ENCODE results near the gene POLG.

The POLG gene

GRCh38 chr15:89334510-89335297 is at the start of gene POLG:
Gene POLG (minus strand): TSS chr15:89334824. CDS start chr15:89333754, 1,070 bp downstream.
- Histone ChIP-seq H3K27ac (ENCODE audit: low read length) (no peak within 1 kb of the TSS), H3K9ac (ENCODE audit: low read depth, low read length) (peak within 1 kb of the TSS; percentile 82), H3K9me3 (ENCODE audit: insufficient read depth, low read depth, low read length) (no peaks in the 10 kb centered on the region), H3K27me3 (ENCODE audit: insufficient read depth, low read length) (peaks cover 33% of the 10 kb centered on the region; the same call in 1 of the 2 replicates), H3K36me3 (ENCODE audit: insufficient read depth, low read depth, low read length) (peaks cover 35% of the 10 kb centered on the region), H3K4me3 (ENCODE audit: low read length) (peak within 1 kb of the TSS; percentile 75), H3K4me1 (ENCODE audit: insufficient read depth, low read length) (peaks cover 8% of the 10 kb centered on the region)

- no peaks in the 10 kb centered on the region for H3K9me3 ChIP-seq (ENCODE audit: insufficient read depth, low read depth, low read length)
- no peak overlapping the region for H3K9ac ChIP-seq (ENCODE audit: low read depth, low read length)
- no peaks in the 10 kb centered on the region for H3K36me3 ChIP-seq (ENCODE audit: insufficient read depth, low read depth, low read length)
- no peak overlapping the region for H3K27ac ChIP-seq (ENCODE audit: low read length)
- peaks cover 99% of the 10 kb centered on the region for H3K27me3 ChIP-seq (ENCODE audit: insufficient read depth, low read length)
- H3K4me1 ChIP-seq (ENCODE audit: insufficient read depth, low read length), result peaks cover 19% of the 10 kb centered on the region; the same call in 1 of the 2 replicates
- no peak overlapping the region for H3K4me3 ChIP-seq (ENCODE audit: low read length)
Measured at GRCh38 chr15:89384176-89384604, 49.6 kb upstream of the POLG start.

- H3K9me3 ChIP-seq (ENCODE audit: insufficient read depth, low read depth, low read length), result no peaks in the 10 kb centered on the region
- H3K27me3 ChIP-seq (ENCODE audit: insufficient read depth, low read length), result peaks cover 99% of the 10 kb centered on the region
- peaks cover 14% of the 10 kb centered on the region; the same call in 1 of the 2 replicates for H3K4me1 ChIP-seq (ENCODE audit: insufficient read depth, low read length)
- H3K9ac ChIP-seq (ENCODE audit: low read depth, low read length), result no peak overlapping the region
- no peaks in the 10 kb centered on the region for H3K36me3 ChIP-seq (ENCODE audit: insufficient read depth, low read depth, low read length)
- no peak overlapping the region for H3K4me3 ChIP-seq (ENCODE audit: low read length)
- H3K27ac ChIP-seq (ENCODE audit: low read length), result no peak overlapping the region
Measured at GRCh38 chr15:89383365-89384175, 48.9 kb upstream of the POLG start.

- Histone ChIP-seq H3K4me1 (ENCODE audit: insufficient read depth, low read length) (peaks cover 14% of the 10 kb centered on the region; the same call in 1 of the 2 replicates), H3K4me3 (ENCODE audit: low read length) (no peak overlapping the region), H3K27me3 (ENCODE audit: insufficient read depth, low read length) (peaks cover 99% of the 10 kb centered on the region), H3K9me3 (ENCODE audit: insufficient read depth, low read depth, low read length) (no peaks in the 10 kb centered on the region; the same call in 1 of the 2 replicates), H3K9ac (ENCODE audit: low read depth, low read length) (no peak overlapping the region), H3K27ac (ENCODE audit: low read length) (no peak overlapping the region), H3K36me3 (ENCODE audit: insufficient read depth, low read depth, low read length) (no peaks in the 10 kb centered on the region)
Measured at GRCh38 chr15:89381888-89382686, 47.5 kb upstream of the POLG start.

- Histone ChIP-seq H3K27ac (ENCODE audit: low read length) (no peak overlapping the region), H3K36me3 (ENCODE audit: insufficient read depth, low read depth, low read length) (no peaks in the 10 kb centered on the region), H3K27me3 (ENCODE audit: insufficient read depth, low read length) (peaks cover 100% of the 10 kb centered on the region), H3K4me3 (ENCODE audit: low read length) (no peak overlapping the region), H3K9me3 (ENCODE audit: insufficient read depth, low read depth, low read length) (no peaks in the 10 kb centered on the region; the same call in 1 of the 2 replicates), H3K4me1 (ENCODE audit: insufficient read depth, low read length) (peaks cover 14% of the 10 kb centered on the region; the same call in 1 of the 2 replicates), H3K9ac (ENCODE audit: low read depth, low read length) (no peak overlapping the region)
Measured at GRCh38 chr15:89381331-89381730, 46.7 kb upstream of the POLG start.

GRCh38 chr15:89379818-89380217 is 45.2 kb upstream of the POLG start:
- H3K4me3 ChIP-seq (ENCODE audit: low read length), result peak overlapping the region; percentile 14; the same call in 1 of the 2 replicates
- H3K36me3 ChIP-seq (ENCODE audit: insufficient read depth, low read depth, low read length), result no peaks in the 10 kb centered on the region
- H3K4me1 ChIP-seq (ENCODE audit: insufficient read depth, low read length), result peaks cover 17% of the 10 kb centered on the region; the same call in 1 of the 2 replicates
- H3K9ac ChIP-seq (ENCODE audit: low read depth, low read length), result no peak overlapping the region
- no peak overlapping the region for H3K27ac ChIP-seq (ENCODE audit: low read length)
- no peaks in the 10 kb centered on the region; the same call in 1 of the 2 replicates for H3K9me3 ChIP-seq (ENCODE audit: insufficient read depth, low read depth, low read length)
- peaks cover 100% of the 10 kb centered on the region for H3K27me3 ChIP-seq (ENCODE audit: insufficient read depth, low read length)

GRCh38 chr15:89379251-89379695 is 44.6 kb upstream of the POLG start:
- Histone ChIP-seq H3K9me3 (ENCODE audit: insufficient read depth, low read depth, low read length) (no peaks in the 10 kb centered on the region; the same call in 1 of the 2 replicates), H3K27me3 (ENCODE audit: insufficient read depth, low read length) (peaks cover 100% of the 10 kb centered on the region), H3K27ac (ENCODE audit: low read length) (no peak overlapping the region), H3K4me1 (ENCODE audit: insufficient read depth, low read length) (peaks cover 17% of the 10 kb centered on the region; the same call in 1 of the 2 replicates), H3K9ac (ENCODE audit: low read depth, low read length) (no peak overlapping the region), H3K36me3 (ENCODE audit: insufficient read depth, low read depth, low read length) (no peaks in the 10 kb centered on the region), H3K4me3 (ENCODE audit: low read length) (peak overlapping the region; percentile 14; the same call in 1 of the 2 replicates)

GRCh38 chr15:89378296-89379151 is 43.9 kb upstream of the POLG start:
- no peak overlapping the region for H3K9ac ChIP-seq (ENCODE audit: low read depth, low read length)
- H3K9me3 ChIP-seq (ENCODE audit: insufficient read depth, low read depth, low read length), result no peaks in the 10 kb centered on the region; the same call in 1 of the 2 replicates
- H3K27ac ChIP-seq (ENCODE audit: low read length), result no peak overlapping the region
- H3K27me3 ChIP-seq (ENCODE audit: insufficient read depth, low read length), result peaks cover 100% of the 10 kb centered on the region
- no peaks in the 10 kb centered on the region for H3K36me3 ChIP-seq (ENCODE audit: insufficient read depth, low read depth, low read length)
- peak overlapping the region; percentile 14; the same call in 1 of the 2 replicates for H3K4me3 ChIP-seq (ENCODE audit: low read length)
- H3K4me1 ChIP-seq (ENCODE audit: insufficient read depth, low read length), result peaks cover 9% of the 10 kb centered on the region; the same call in 1 of the 2 replicates

GRCh38 chr15:89377842-89378295 is 43.2 kb upstream of the POLG start:
- peak overlapping the region; percentile 14; the same call in 1 of the 2 replicates for H3K4me3 ChIP-seq (ENCODE audit: low read length)
- H3K9me3 ChIP-seq (ENCODE audit: insufficient read depth, low read depth, low read length), result no peaks in the 10 kb centered on the region; the same call in 1 of the 2 replicates
- no peaks in the 10 kb centered on the region for H3K36me3 ChIP-seq (ENCODE audit: insufficient read depth, low read depth, low read length)
- H3K27me3 ChIP-seq (ENCODE audit: insufficient read depth, low read length), result peaks cover 100% of the 10 kb centered on the region
- peaks cover 5% of the 10 kb centered on the region; the same call in 1 of the 2 replicates for H3K4me1 ChIP-seq (ENCODE audit: insufficient read depth, low read length)
- no peak overlapping the region for H3K9ac ChIP-seq (ENCODE audit: low read depth, low read length)
- no peak overlapping the region for H3K27ac ChIP-seq (ENCODE audit: low read length)

Data from iPS-20b (cell line).